Ectodermal cell (in vitro differentiated cells): ENCODE results near the gene COA7.

ENCODE experiments used
- H3K27ac ChIP-seq: 2 replicates; pipeline ENCODE4 v1.7.0; 2013; ENCODE audit warnings: mild to moderate bottlenecking, low read depth, low read length; ENCODE audit not compliant: insufficient read depth, poor library complexity, severe bottlenecking
- H3K27me3 ChIP-seq: 2 replicates; pipeline ENCODE4 v1.7.0; 2013; ENCODE audit warnings: mild to moderate bottlenecking, low read length; ENCODE audit not compliant: insufficient read depth, control insufficient read depth, poor library complexity, severe bottlenecking
- H3K36me3 ChIP-seq: one replicate; pipeline ENCODE4 v1.7.0; 2013; ENCODE audit warnings: low read length; ENCODE audit not compliant: control insufficient read depth, insufficient read depth
- H3K4me1 ChIP-seq: one replicate; pipeline ENCODE4 v1.7.0; 2013; ENCODE audit warnings: low read length; ENCODE audit not compliant: control insufficient read depth, insufficient read depth
- H3K4me3 ChIP-seq: 2 replicates; pipeline ENCODE4 v1.7.0; 2013; ENCODE audit warnings: low read depth, low read length, control low read depth; ENCODE audit not compliant: insufficient read depth
- H3K9me3 ChIP-seq: 2 replicates; pipeline ENCODE4 v1.7.0; 2013; ENCODE audit warnings: mild to moderate bottlenecking, low read length, moderate library complexity; ENCODE audit not compliant: control insufficient read depth
- WGBS, 2 experiments: methylation state at CpG; one replicate each; pipeline ENCODE4 v1.1.7; 2013; ENCODE audit warnings: missing lambda C conversion rate in 2 of 2; 5-methylcytosine and 5-hydroxymethylcytosine counted together

The COA7 gene

GRCh38 chr1:52673513-52673912 is 24.6 kb downstream of the COA7 start:
- H3K4me1 ChIP-seq: no peaks in the 10 kb centered on the region
- H3K4me3 ChIP-seq: no peak overlapping the region
- no peaks in the 10 kb centered on the region for H3K9me3 ChIP-seq
- H3K27me3 ChIP-seq: no peaks in the 10 kb centered on the region
- WGBS, 2 experiments: 97 to 100% methylated on average over 3 of the region's 4 CpGs
- H3K36me3 ChIP-seq: no peaks in the 10 kb centered on the region
- no peak overlapping the region for H3K27ac ChIP-seq

- H3K4me3 ChIP-seq: no peak overlapping the region
- no peaks in the 10 kb centered on the region for H3K27me3 ChIP-seq
- no peak overlapping the region for H3K27ac ChIP-seq
- WGBS, 2 experiments: 0% methylated on average over 1 of the region's 1 CpG
- H3K4me1 ChIP-seq: no peaks in the 10 kb centered on the region
- no peaks in the 10 kb centered on the region for H3K9me3 ChIP-seq
- H3K36me3 ChIP-seq: no peaks in the 10 kb centered on the region
Measured at GRCh38 chr1:52672946-52673345, 25.2 kb downstream of the COA7 start.

GRCh38 chr1:52670604-52671003 is 27.5 kb downstream of the COA7 start:
- Histone ChIP-seq H3K27me3 (no peaks in the 10 kb centered on the region), H3K4me1 (no peaks in the 10 kb centered on the region), H3K27ac (no peak overlapping the region), H3K4me3 (no peak overlapping the region), H3K9me3 (no peaks in the 10 kb centered on the region), H3K36me3 (no peaks in the 10 kb centered on the region)
- 93 to 94% methylated on average over 2 of the region's 2 CpGs for WGBS, 2 experiments

- WGBS, 2 experiments: 89 to 96% methylated on average over 1 of the region's 1 CpG
- Histone ChIP-seq H3K4me3 (no peak overlapping the region), H3K27ac (no peak overlapping the region), H3K27me3 (no peaks in the 10 kb centered on the region), H3K9me3 (no peaks in the 10 kb centered on the region), H3K36me3 (no peaks in the 10 kb centered on the region), H3K4me1 (no peaks in the 10 kb centered on the region)
Measured at GRCh38 chr1:52669696-52670095, 28.5 kb downstream of the COA7 start.

GRCh38 chr1:52668711-52669110 is 29.4 kb downstream of the COA7 start:
- H3K27me3 ChIP-seq: no peaks in the 10 kb centered on the region
- no peaks in the 10 kb centered on the region for H3K36me3 ChIP-seq
- H3K9me3 ChIP-seq: no peaks in the 10 kb centered on the region
- no peak overlapping the region for H3K4me3 ChIP-seq
- H3K4me1 ChIP-seq: peaks cover under 1% of the 10 kb centered on the region
- H3K27ac ChIP-seq: no peak overlapping the region
- 92 to 95% methylated on average over 2 of the region's 2 CpGs for WGBS, 2 experiments

GRCh38 chr1:52667984-52668383 is 30.2 kb downstream of the COA7 start:
- no peak overlapping the region for H3K27ac ChIP-seq
- H3K9me3 ChIP-seq: no peaks in the 10 kb centered on the region
- no peaks in the 10 kb centered on the region for H3K36me3 ChIP-seq
- no peak overlapping the region for H3K4me3 ChIP-seq
- WGBS, 2 experiments: 86 to 97% methylated on average over 3 of the region's 3 CpGs
- peaks cover 7% of the 10 kb centered on the region for H3K4me1 ChIP-seq
- no peaks in the 10 kb centered on the region for H3K27me3 ChIP-seq

GRCh38 chr1:52667290-52667689 is 30.9 kb downstream of the COA7 start:
- H3K4me1 ChIP-seq: peaks cover 10% of the 10 kb centered on the region
- H3K27ac ChIP-seq: no peak overlapping the region
- WGBS, 2 experiments: 80 to 81% methylated on average over 5 of the region's 5 CpGs
- no peaks in the 10 kb centered on the region for H3K27me3 ChIP-seq
- H3K36me3 ChIP-seq: no peaks in the 10 kb centered on the region
- no peaks in the 10 kb centered on the region for H3K9me3 ChIP-seq
- no peak overlapping the region for H3K4me3 ChIP-seq

- WGBS, 2 experiments: 86 to 90% methylated on average over 6 to 8 of the region's 8 CpGs
- no peaks in the 10 kb centered on the region for H3K27me3 ChIP-seq
- H3K27ac ChIP-seq: no peak overlapping the region
- H3K9me3 ChIP-seq: no peaks in the 10 kb centered on the region
- no peaks in the 10 kb centered on the region for H3K36me3 ChIP-seq
- no peak overlapping the region for H3K4me3 ChIP-seq
- peaks cover 16% of the 10 kb centered on the region for H3K4me1 ChIP-seq
Measured at GRCh38 chr1:52665006-52665941, 32.9 kb downstream of the COA7 start.

GRCh38 chr1:52663716-52664115 is 34.4 kb downstream of the COA7 start:
- Histone ChIP-seq H3K4me3 (no peak overlapping the region), H3K27ac (no peak overlapping the region), H3K36me3 (no peaks in the 10 kb centered on the region), H3K9me3 (no peaks in the 10 kb centered on the region), H3K27me3 (no peaks in the 10 kb centered on the region), H3K4me1 (peaks cover 18% of the 10 kb centered on the region)
- 86 to 96% methylated on average over 3 to 4 of the region's 5 CpGs for WGBS, 2 experiments

- H3K4me3 ChIP-seq: no peak overlapping the region
- 8 to 9% methylated on average over 13 of the region's 13 CpGs for WGBS, 2 experiments
Measured at GRCh38 chr1:52662645-52663313, 35.4 kb downstream of the COA7 start.

More at GRCh38 chr1:52662645-52663313, 35.4 kb downstream of the COA7 start:
- peak overlapping the region; percentile 97 for H3K27ac ChIP-seq
- H3K4me1 ChIP-seq: peaks cover 18% of the 10 kb centered on the region
- H3K27me3 ChIP-seq: no peaks in the 10 kb centered on the region
- H3K36me3 ChIP-seq: no peaks in the 10 kb centered on the region
- H3K9me3 ChIP-seq: no peaks in the 10 kb centered on the region
